Measurements from ENCODE around the gene KRT32. TPM values are rescaled to one million over a fixed set of nuclear protein-coding genes. Genes with fewer than 3 reads are reported as not detected.

The KRT32 gene
- total and polyA plus RNA-seq, 9 of the 15 experiments (the other 6 are each of a cell fraction or from before 2014, with no cell fraction given): not detected

DNA sequence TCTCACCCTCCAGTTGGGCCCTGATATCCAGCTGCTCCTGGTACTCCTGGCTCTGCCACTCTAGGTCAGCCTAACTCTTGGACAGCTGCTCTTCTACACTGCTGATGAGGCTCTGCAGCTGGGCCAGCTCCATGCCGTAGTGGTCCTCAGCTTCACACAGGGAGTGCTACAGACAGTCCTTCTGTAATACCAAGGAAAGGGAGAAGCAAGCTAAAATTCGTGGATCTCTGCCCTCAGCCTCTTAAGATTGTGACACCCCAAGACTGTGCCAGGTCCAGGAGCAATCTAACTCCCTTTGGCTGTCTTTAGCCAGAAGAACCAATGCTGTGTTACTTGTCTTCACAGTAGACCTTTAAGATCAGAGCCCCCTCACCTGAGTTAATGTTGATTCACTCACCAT lies 18.7 kb downstream of the KRT32 start (continued):
- TF ChIP-seq, protein P1, sequence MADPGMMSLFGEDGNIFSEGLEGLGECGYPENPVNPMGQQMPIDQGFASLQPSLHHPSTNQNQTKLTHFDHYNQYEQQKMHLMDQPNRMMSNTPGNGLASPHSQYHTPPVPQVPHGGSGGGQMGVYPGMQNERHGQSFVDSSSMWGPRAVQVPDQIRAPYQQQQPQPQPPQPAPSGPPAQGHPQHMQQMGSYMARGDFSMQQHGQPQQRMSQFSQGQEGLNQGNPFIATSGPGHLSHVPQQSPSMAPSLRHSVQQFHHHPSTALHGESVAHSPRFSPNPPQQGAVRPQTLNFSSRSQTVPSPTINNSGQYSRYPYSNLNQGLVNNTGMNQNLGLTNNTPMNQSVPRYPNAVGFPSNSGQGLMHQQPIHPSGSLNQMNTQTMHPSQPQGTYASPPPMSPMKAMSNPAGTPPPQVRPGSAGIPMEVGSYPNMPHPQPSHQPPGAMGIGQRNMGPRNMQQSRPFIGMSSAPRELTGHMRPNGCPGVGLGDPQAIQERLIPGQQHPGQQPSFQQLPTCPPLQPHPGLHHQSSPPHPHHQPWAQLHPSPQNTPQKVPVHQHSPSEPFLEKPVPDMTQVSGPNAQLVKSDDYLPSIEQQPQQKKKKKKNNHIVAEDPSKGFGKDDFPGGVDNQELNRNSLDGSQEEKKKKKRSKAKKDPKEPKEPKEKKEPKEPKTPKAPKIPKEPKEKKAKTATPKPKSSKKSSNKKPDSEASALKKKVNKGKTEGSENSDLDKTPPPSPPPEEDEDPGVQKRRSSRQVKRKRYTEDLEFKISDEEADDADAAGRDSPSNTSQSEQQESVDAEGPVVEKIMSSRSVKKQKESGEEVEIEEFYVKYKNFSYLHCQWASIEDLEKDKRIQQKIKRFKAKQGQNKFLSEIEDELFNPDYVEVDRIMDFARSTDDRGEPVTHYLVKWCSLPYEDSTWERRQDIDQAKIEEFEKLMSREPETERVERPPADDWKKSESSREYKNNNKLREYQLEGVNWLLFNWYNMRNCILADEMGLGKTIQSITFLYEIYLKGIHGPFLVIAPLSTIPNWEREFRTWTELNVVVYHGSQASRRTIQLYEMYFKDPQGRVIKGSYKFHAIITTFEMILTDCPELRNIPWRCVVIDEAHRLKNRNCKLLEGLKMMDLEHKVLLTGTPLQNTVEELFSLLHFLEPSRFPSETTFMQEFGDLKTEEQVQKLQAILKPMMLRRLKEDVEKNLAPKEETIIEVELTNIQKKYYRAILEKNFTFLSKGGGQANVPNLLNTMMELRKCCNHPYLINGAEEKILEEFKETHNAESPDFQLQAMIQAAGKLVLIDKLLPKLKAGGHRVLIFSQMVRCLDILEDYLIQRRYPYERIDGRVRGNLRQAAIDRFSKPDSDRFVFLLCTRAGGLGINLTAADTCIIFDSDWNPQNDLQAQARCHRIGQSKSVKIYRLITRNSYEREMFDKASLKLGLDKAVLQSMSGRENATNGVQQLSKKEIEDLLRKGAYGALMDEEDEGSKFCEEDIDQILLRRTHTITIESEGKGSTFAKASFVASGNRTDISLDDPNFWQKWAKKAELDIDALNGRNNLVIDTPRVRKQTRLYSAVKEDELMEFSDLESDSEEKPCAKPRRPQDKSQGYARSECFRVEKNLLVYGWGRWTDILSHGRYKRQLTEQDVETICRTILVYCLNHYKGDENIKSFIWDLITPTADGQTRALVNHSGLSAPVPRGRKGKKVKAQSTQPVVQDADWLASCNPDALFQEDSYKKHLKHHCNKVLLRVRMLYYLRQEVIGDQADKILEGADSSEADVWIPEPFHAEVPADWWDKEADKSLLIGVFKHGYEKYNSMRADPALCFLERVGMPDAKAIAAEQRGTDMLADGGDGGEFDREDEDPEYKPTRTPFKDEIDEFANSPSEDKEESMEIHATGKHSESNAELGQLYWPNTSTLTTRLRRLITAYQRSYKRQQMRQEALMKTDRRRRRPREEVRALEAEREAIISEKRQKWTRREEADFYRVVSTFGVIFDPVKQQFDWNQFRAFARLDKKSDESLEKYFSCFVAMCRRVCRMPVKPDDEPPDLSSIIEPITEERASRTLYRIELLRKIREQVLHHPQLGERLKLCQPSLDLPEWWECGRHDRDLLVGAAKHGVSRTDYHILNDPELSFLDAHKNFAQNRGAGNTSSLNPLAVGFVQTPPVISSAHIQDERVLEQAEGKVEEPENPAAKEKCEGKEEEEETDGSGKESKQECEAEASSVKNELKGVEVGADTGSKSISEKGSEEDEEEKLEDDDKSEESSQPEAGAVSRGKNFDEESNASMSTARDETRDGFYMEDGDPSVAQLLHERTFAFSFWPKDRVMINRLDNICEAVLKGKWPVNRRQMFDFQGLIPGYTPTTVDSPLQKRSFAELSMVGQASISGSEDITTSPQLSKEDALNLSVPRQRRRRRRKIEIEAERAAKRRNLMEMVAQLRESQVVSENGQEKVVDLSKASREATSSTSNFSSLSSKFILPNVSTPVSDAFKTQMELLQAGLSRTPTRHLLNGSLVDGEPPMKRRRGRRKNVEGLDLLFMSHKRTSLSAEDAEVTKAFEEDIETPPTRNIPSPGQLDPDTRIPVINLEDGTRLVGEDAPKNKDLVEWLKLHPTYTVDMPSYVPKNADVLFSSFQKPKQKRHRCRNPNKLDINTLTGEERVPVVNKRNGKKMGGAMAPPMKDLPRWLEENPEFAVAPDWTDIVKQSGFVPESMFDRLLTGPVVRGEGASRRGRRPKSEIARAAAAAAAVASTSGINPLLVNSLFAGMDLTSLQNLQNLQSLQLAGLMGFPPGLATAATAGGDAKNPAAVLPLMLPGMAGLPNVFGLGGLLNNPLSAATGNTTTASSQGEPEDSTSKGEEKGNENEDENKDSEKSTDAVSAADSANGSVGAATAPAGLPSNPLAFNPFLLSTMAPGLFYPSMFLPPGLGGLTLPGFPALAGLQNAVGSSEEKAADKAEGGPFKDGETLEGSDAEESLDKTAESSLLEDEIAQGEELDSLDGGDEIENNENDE (IDR thresholded peaks at IDR 0.05; ENCODE audit: low read depth, low read length): no peak
- TF ChIP-seq, protein P2, sequence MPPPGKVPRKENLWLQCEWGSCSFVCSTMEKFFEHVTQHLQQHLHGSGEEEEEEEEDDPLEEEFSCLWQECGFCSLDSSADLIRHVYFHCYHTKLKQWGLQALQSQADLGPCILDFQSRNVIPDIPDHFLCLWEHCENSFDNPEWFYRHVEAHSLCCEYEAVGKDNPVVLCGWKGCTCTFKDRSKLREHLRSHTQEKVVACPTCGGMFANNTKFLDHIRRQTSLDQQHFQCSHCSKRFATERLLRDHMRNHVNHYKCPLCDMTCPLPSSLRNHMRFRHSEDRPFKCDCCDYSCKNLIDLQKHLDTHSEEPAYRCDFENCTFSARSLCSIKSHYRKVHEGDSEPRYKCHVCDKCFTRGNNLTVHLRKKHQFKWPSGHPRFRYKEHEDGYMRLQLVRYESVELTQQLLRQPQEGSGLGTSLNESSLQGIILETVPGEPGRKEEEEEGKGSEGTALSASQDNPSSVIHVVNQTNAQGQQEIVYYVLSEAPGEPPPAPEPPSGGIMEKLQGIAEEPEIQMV (tag; conservative IDR thresholded peaks at IDR 0.05; ENCODE audit: low read depth): no peak
- TF ChIP-seq ZNF778 (CRISPR knock-in tag; IDR thresholded peaks at IDR 0.05) (no peak), RBFOX2 (IDR thresholded peaks at IDR 0.05; ENCODE audit: low read depth, low read length) (no peak), ZNF263 (CRISPR knock-in tag; IDR thresholded peaks at IDR 0.05; ENCODE audit: borderline replicate concordance) (no peak)
- TF ChIP-seq, protein P3, sequence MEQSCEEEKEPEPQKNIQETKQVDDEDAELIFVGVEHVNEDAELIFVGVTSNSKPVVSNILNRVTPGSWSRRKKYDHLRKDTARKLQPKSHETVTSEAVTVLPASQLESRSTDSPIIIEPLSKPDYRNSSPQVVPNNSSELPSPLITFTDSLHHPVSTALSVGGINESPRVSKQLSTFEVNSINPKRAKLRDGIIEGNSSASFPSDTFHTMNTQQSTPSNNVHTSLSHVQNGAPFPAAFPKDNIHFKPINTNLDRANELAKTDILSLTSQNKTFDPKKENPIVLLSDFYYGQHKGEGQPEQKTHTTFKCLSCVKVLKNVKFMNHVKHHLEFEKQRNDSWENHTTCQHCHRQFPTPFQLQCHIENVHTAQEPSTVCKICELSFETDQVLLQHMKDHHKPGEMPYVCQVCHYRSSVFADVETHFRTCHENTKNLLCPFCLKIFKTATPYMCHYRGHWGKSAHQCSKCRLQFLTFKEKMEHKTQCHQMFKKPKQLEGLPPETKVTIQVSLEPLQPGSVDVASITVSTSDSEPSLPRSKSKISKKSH (CRISPR knock-in tag; IDR thresholded peaks at IDR 0.05): no peak
- TF ChIP-seq, protein P4, sequence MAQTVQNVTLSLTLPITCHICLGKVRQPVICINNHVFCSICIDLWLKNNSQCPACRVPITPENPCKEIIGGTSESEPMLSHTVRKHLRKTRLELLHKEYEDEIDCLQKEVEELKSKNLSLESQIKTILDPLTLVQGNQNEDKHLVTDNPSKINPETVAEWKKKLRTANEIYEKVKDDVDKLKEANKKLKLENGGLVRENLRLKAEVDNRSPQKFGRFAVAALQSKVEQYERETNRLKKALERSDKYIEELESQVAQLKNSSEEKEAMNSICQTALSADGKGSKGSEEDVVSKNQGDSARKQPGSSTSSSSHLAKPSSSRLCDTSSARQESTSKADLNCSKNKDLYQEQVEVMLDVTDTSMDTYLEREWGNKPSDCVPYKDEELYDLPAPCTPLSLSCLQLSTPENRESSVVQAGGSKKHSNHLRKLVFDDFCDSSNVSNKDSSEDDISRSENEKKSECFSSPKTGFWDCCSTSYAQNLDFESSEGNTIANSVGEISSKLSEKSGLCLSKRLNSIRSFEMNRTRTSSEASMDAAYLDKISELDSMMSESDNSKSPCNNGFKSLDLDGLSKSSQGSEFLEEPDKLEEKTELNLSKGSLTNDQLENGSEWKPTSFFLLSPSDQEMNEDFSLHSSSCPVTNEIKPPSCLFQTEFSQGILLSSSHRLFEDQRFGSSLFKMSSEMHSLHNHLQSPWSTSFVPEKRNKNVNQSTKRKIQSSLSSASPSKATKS (CRISPR knock-in tag; IDR thresholded peaks at IDR 0.05): no peak
